ENCODE data around the gene CALN1. TPM values are rescaled to one million over a fixed set of nuclear protein-coding genes. Genes with fewer than 3 reads are reported as not detected.

Gene CALN1
- total and polyA plus RNA-seq, 2 of the 8 experiments (the other 6 are each of a cell fraction or from before 2014, with no cell fraction given) = 6.4 to 15.2 TPM

DNA sequence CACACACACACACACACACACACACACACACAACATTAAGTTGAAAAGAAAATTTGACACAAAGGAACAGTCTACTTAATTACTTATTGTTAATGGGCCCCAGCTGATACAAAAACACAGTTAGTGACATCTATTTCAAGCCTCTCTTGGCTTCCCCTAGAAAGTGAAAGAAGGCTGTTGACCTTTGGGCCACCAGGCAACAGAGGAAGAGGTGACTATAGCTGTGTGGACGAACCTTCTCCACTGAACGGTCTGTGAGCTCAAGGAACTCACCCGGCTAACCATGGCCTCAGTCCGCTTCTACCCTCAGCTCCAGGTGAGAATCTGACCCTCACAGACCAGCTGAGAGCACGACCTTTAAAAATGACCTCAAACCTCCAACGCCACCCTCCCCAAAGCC is 32.9 kb upstream of the CALN1 start:
- Histone ChIP-seq H3K4me2 (ENCODE audit: insufficient read depth in 1 of 2, low read depth in 2 of 2, low read length in 2 of 2) (no peak overlapping the region), H4K5ac (ENCODE audit: insufficient read length, low read depth, low read length) (no peak overlapping the region), H4K8ac (ENCODE audit: extremely low read depth, insufficient read depth, low read length) (no peak overlapping the region), H3K4me1 (replicated peaks in 1 of 4; ENCODE audit: control insufficient read depth in 3 of 4, insufficient read depth in 4 of 4, low read length in 3 of 4) (peaks cover 2 to 7% (median 3%) of the 10 kb centered on the region in 4 experiments; a peak in 6 of 7 replicates), H3K23ac (ENCODE audit: insufficient read length) (no peak overlapping the region), H4K91ac (replicated peaks; ENCODE audit: insufficient read length, low read length) (no peak overlapping the region), H2BK12ac (ENCODE audit: low read depth, low read length) (no peak overlapping the region), H2BK20ac (ENCODE audit: low read length) (no peak overlapping the region), H2BK15ac (ENCODE audit: low read length) (no peak overlapping the region), H4K20me1 (replicated peaks in 1 of 2; ENCODE audit: control insufficient read depth in 1 of 2, insufficient read depth in 2 of 2, low read length in 2 of 2) (peaks cover 0 to 2% of the 10 kb centered on the region in 2 experiments), H3K36me3 (ENCODE audit: control insufficient read depth in 2 of 4, insufficient read depth in 4 of 4, low read length in 3 of 4) (no peaks in the 10 kb centered on the region), H3K27me3 (replicated peaks in 1 of 4; ENCODE audit: control insufficient read depth in 3 of 4, extremely low read depth in 1 of 4, insufficient read depth in 3 of 4, low read length in 3 of 4) (no peaks in the 10 kb centered on the region; a peak in 1 of 7 replicates), H3K4ac (replicated peaks; ENCODE audit: insufficient read length, low read depth, low read length) (no peak overlapping the region), H2AFZ (ENCODE audit: low read length) (no peak overlapping the region), H3K79me2 (ENCODE audit: control insufficient read depth in 1 of 2, insufficient read depth in 2 of 2, low read length in 2 of 2) (no peaks in the 10 kb centered on the region), H2BK120ac (replicated peaks; ENCODE audit: low read depth, low read length) (no peak overlapping the region), H2BK5ac (ENCODE audit: low read depth, low read length) (no peak overlapping the region), H3K23me2 (ENCODE audit: low read depth, low read length) (no peaks in the 10 kb centered on the region; the same call in 1 of the 2 replicates), H3K27ac (ENCODE audit: low read depth, low read length) (no peak overlapping the region), H3K14ac (ENCODE audit: insufficient read length) (no peak overlapping the region), H3K79me1 (ENCODE audit: low read depth, low read length) (no peaks in the 10 kb centered on the region), H3K9ac (replicated peaks in 1 of 4; ENCODE audit: extremely low read depth in 1 of 4, low read depth in 3 of 4, low read length in 3 of 4) (no peak overlapping the region; a peak in 1 of 7 replicates), H2AK5ac (ENCODE audit: low read depth, low read length) (no peak overlapping the region), H3K4me3 (ENCODE audit: extremely low read depth in 1 of 4, insufficient read depth in 2 of 4, low read depth in 3 of 4, low read length in 4 of 4) (no peak overlapping the region), H3K56ac (replicated peaks; ENCODE audit: insufficient read length, low read depth, low read length) (no peak overlapping the region), H3K18ac (ENCODE audit: extremely low read depth, low read length) (no peak overlapping the region), H3K9me3 (ENCODE audit: insufficient read depth in 2 of 2, low read depth in 1 of 2, low read length in 1 of 2) (no peaks in the 10 kb centered on the region)
- ChIA-PET POLR2A (ENCODE audit: partially characterized antibody) (interaction anchor here (2.0 kb wide), 1 partner anchor 15 kb away, joined by 4 read pairs; no protein-coding TSS in a partner anchor), CTCF (ENCODE audit: partially characterized antibody) (interaction anchor here (0.7 to 1.4 kb wide), 4 partner anchors 26 to 528 kb away, joined by 3 to 6 read pairs (median 4); no protein-coding TSS in a partner anchor)
- WGBS, 2 experiments (ENCODE audit: extremely low coverage in 1 of 2, insufficient coverage in 1 of 2, insufficient read length in 1 of 2, insufficient replicate concordance in 2 of 2, low coverage in 1 of 2, low lambda C conversion rate in 2 of 2, missing lambda C conversion rate in 1 of 2) = 87% methylated on average over 6 of the region's 6 CpGs; no CpG with 5 or more reads in 1 of the 2 experiments
- no peak for FAIRE-seq
- no peak for TF ChIP-seq FOSL1 (IDR thresholded peaks at IDR 0.05; ENCODE audit: insufficient read depth, low read depth, low read length)
- DNase-seq (ENCODE audit: low read depth in 1 of 2, low spot score in 2 of 2) = no peak

Measured in H1 (cell line).